Breast epithelium (tissue), 4 donors: ENCODE results near the gene RNF223. TPM values are rescaled to one million over a fixed set of nuclear protein-coding genes. Genes with fewer than 3 reads are reported as not detected.

Experiments used
- DNase-seq, 2 donors: peaks; one replicate each; pipeline ENCODE4 v3.0.0-alpha.2; 2019; ENCODE audit warnings: low spot score in 2 of 2
- H3K27ac ChIP-seq, 2 donors: fragments of 200-600 bp; sonication (generic) in 1 of 2; one replicate each; pipeline ENCODE4 v1.5.1; 2016 to 2019; ENCODE audit warnings: mild to moderate bottlenecking in 1 of 2
- H3K27me3 ChIP-seq, 2 donors: fragments of 200-600 bp; sonication (generic) in 1 of 2; one replicate each; pipeline versions ENCODE4 v1.5.1 to v1.6.0; 2017 to 2019; ENCODE audit warnings: control low read depth in 1 of 2, mild to moderate bottlenecking in 1 of 2
- H3K36me3 ChIP-seq: fragments of 200-600 bp; one replicate; pipeline ENCODE4 v1.5.1; 2019
- H3K4me1 ChIP-seq, 2 donors: fragments of 200-600 bp; sonication (generic); one replicate each; pipeline ENCODE4 v1.5.1; 2016 to 2019; ENCODE audit warnings: control low read depth in 1 of 2
- H3K4me3 ChIP-seq, 3 donors: fragments of 200-600 bp; sonication (generic); 1 replicate in 2 of 3; 2 replicates in 1 of 3; pipeline ENCODE4 v1.5.1; 2016 to 2019; ENCODE audit warnings: mild to moderate bottlenecking in 3 of 3, moderate library complexity in 2 of 3
- H3K9me3 ChIP-seq, 2 donors: fragments of 200-600 bp; sonication (generic) in 1 of 2; one replicate each; pipeline ENCODE4 v1.5.1; 2016 to 2019; ENCODE audit warnings: control low read depth in 1 of 2
- POLR2A ChIP-seq: fragments of 450-650 bp; IDR thresholded peaks from one replicate; pipeline ENCODE4 v1.6.1; 2016; ENCODE audit warnings: antibody characterized with exemption, mild to moderate bottlenecking, moderate library complexity
- POLR2AphosphoS5 ChIP-seq, 3 donors: sonication (generic); formaldehyde crosslinking; IDR thresholded peaks; one replicate each; pipeline ENCODE4 v1.6.1; 2017; ENCODE audit warnings: antibody characterized with exemption in 3 of 3
- intact Hi-C: fragments of 100-400 bp; cut with DNase I; formaldehyde crosslinking; loops from one replicate; pipeline ENCODE4 v1.15.1; 2023; ENCODE audit warnings: low total_unique reads
- total RNA-seq, 3 donors: library from RNA; depleted of rRNA; stranded (reverse); fragments of >200 nt; gene quantifications; one replicate each; pipeline ENCODE4 v1.1.0, GENCODE V29; 2016
- TF ChIP-seq, protein P1 (sequence below), 3 donors: fragments of 450-650 bp; IDR thresholded peaks; one replicate each; pipeline ENCODE4 v1.5.1; 2016 to 2017; ENCODE audit warnings: antibody characterized with exemption in 3 of 3, mild to moderate bottlenecking in 3 of 3, moderate library complexity in 3 of 3

RNF223 gene
- total RNA-seq, 3 donors from 2014 or later: 0.33 to 2.8 TPM; not detected in 1

DNA sequence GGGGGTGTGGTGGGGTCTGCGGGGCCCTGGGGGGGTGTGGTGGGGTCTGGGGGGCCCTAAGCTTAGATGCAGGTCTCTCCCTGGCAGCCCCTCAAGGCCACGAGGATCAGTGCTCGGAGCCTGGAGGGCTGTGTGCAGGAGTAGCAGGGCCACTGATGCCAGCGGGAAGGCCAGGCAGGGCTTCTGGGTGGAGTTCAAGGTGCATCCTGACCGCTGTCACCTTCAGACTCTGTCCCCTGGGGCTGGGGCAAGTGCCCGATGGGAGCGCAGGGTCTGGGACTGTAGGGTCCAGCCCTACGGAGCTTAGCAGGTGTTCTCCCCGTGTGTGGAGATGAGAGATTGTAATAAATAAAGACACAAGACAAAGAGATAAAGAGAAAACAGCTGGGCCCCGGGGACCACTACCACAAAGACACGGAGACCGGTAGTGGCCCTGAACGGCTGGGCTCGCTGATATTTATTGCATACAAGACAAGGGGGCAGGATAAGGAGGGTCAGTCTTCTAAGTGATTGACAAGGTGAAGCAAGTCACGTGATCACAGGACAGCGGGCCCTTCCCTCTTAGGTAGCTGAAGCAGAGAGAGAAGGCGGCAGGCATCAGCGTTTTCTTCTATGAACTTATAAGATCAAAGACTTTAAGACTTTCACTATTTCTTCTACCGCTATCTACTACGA, 8.7 kb downstream of the RNF223 start:
- Histone ChIP-seq H3K36me3 (no peaks in the 10 kb centered on the region), H3K27ac (no peak overlapping the region), H3K4me1 (peaks cover 6 to 12% of the 10 kb centered on the region in 2 donors), H3K4me3 (no peak overlapping the region), H3K9me3 (no peaks in the 10 kb centered on the region), H3K27me3 (peaks cover 0 to 12% of the 10 kb centered on the region in 2 donors)
- TF ChIP-seq, protein P1, sequence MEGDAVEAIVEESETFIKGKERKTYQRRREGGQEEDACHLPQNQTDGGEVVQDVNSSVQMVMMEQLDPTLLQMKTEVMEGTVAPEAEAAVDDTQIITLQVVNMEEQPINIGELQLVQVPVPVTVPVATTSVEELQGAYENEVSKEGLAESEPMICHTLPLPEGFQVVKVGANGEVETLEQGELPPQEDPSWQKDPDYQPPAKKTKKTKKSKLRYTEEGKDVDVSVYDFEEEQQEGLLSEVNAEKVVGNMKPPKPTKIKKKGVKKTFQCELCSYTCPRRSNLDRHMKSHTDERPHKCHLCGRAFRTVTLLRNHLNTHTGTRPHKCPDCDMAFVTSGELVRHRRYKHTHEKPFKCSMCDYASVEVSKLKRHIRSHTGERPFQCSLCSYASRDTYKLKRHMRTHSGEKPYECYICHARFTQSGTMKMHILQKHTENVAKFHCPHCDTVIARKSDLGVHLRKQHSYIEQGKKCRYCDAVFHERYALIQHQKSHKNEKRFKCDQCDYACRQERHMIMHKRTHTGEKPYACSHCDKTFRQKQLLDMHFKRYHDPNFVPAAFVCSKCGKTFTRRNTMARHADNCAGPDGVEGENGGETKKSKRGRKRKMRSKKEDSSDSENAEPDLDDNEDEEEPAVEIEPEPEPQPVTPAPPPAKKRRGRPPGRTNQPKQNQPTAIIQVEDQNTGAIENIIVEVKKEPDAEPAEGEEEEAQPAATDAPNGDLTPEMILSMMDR (IDR thresholded peaks at IDR 0.05): no peak
- TF ChIP-seq POLR2AphosphoS5 (IDR thresholded peaks at IDR 0.05) (no peak), POLR2A (no peak)
- intact Hi-C loops: no loop called here
- no peak for DNase-seq

DNA sequence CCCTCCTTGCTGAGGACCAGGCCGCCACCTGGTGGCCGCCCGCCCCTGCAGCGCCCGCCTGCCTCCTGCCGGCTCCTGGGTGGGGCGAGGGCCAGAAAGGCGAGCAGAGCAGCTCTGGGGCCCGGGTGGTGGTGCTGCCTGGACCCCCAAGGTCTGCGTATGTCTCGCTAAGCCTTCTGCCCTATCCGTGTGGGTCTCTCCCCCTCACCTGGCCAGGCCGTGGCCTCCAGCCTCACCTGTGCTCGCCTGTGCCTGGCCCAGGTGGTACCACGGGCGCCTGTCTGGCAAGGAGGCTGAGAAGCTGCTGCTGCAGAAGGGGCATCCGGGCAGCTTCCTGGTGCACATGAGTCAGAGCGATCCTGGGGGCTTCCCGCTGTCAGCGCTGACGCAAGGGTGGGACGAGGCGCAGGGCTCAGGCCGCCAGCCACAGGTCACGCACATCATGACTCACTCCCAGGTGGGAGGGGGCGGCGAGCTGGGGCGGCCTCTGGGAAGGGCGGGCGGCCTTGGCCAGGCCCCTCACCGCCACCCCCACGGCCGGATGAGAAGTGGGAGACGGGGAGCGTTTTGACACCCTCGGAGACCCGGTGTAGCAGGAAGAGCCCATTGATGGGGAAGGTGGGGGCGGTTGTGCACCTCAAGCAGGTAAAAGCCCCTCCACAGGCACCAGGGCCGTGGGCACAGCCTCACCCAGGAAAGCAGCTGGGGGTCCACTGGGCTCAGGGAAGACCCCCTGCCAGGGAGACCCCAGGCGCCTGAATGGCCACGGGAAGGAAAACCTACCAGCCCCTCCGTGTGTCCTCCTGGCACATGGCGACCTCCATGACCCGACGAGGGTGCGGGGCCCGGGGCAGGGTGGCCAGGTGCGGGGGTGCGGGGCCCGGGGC, 9.9 kb downstream of the RNF223 start:
- intact Hi-C loops: loop anchor here (5.0 kb wide), 1 partner anchor 67 kb away; no protein-coding TSS in a partner anchor
- no peaks in the 10 kb centered on the region for H3K36me3 ChIP-seq
- no peak overlapping the region for H3K27ac ChIP-seq
- no peaks in the 10 kb centered on the region for H3K9me3 ChIP-seq
- TF ChIP-seq, protein P1 (IDR thresholded peaks at IDR 0.05): peak; percentile 65 to 92 (median 86)
- TF ChIP-seq POLR2A: no peak
- peak overlapping the region in 2 of 3 donors; percentile 20 to 49 for H3K4me3 ChIP-seq
- peaks cover 0 to 18% of the 10 kb centered on the region in 2 donors for H3K27me3 ChIP-seq
- H3K4me1 ChIP-seq: peaks cover 6 to 12% of the 10 kb centered on the region in 2 donors
- no peak for DNase-seq

DNA sequence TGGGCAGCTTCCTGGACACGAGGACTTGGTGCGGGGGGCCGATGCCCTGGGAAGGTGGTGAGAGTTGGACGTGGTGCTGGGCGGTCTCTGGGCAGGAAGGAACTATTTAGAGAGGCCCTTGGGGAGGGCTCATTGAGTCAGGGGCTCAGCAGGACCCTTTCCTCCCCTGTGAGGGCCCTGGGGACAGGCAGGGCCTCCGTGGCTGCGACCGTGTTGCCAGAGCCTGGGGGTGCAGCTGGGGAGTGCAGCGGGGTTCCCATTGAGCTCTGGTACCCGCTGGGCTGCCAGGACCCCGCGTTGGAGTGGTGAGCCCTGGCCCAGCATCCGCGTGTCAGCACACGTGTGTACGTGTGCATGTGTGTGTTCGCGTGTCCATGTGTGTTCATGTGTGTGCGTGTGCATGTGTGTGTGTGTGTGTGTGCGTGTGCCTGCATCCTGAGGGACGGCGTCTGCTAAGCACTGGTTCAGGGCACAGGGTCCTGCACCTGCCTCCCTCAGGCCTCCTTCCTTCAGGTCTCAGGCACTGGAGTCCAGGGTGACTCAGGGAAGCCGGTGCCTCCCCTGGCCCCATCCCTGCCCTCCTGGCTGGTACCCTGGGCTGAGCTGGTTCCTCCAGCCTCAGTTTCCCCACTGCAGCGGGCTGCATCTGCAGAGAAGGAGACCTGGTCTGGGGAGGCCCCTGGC, 10.7 kb downstream of the RNF223 start:
- Histone ChIP-seq H3K9me3 (no peaks in the 10 kb centered on the region), H3K4me1 (peaks cover 6 to 11% of the 10 kb centered on the region in 2 donors), H3K27me3 (peaks cover 0 to 23% of the 10 kb centered on the region in 2 donors), H3K27ac (no peak overlapping the region), H3K4me3 (peak overlapping the region in 1 of 3 donors; percentile 49), H3K36me3 (no peaks in the 10 kb centered on the region)
- no peak for DNase-seq
- intact Hi-C loops: loop anchor here (5.0 kb wide), 1 partner anchor 66 kb away; no protein-coding TSS in a partner anchor
- TF ChIP-seq POLR2A: no peak
- TF ChIP-seq POLR2AphosphoS5 (IDR thresholded peaks at IDR 0.05): no peak
- TF ChIP-seq, protein P1 (IDR thresholded peaks at IDR 0.05): no peak

DNA sequence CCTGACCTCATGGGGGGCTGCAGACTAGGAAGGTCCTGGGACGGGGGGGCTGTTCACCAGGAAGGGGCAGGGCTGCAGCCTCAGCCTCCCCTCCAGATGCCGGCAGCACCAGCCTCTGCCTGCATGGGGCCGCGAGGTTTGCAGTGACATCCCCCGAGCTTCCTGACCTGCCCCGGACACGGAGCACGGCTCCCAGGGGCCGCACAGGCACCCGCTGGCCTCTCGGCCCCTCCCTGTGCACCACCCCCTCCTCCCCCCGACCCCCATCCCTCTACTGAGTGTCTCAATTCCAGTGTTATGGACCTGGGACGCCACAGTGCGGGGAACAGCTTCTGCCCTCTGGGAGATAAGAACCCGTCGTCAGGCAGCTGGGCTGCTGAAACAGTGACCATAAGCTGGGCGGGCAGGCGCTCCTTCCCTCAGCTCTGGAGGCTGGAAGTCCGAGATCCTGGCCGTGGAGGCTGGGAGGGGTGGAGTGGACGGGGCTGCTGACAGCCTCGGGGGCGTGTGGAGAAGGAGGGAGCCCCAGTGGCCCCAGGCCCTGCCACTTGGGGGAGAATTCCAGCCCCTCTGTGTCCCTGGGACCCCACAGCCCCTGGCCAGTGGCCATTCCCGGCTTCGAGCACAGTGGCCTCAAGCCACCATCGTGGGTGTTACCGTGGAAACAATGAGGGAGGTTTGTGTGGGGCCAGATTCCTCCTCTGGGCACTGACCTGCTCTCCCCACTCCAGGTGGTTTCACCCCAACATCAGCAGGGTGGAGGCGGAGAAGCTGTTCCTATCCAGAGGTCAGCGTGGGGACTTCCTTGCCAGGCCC, 11.6 kb downstream of the RNF223 start:
- peaks cover 0 to 20% of the 10 kb centered on the region in 2 donors for H3K27me3 ChIP-seq
- H3K27ac ChIP-seq: no peak overlapping the region
- no peak for TF ChIP-seq POLR2AphosphoS5 (IDR thresholded peaks at IDR 0.05)
- TF ChIP-seq POLR2A: no peak
- TF ChIP-seq, protein P1 (IDR thresholded peaks at IDR 0.05): no peak
- DNase-seq: no peak
- H3K9me3 ChIP-seq: no peaks in the 10 kb centered on the region
- intact Hi-C loops: loop anchor here (5.0 kb wide), 1 partner anchor 65 kb away; no protein-coding TSS in a partner anchor
- H3K4me1 ChIP-seq: peaks cover 6 to 7% of the 10 kb centered on the region in 2 donors
- no peaks in the 10 kb centered on the region for H3K36me3 ChIP-seq
- no peak overlapping the region for H3K4me3 ChIP-seq
